PC-9 (cell line): ENCODE data around the gene MXD4. TPM values are rescaled to one million over a fixed set of nuclear protein-coding genes. Genes with fewer than 3 reads are reported as not detected.

Experiments used
- BruUV-seq: library from RNA; stranded (reverse); fragments of 400-500 nt; replicated peaks from 2 replicates; lab custom pipeline; 2021; lab: Mats Ljungman, UMichigan
- CTCF ChIA-PET: fragments of 300-600 bp; sonication (Branson Sonifier 250); formaldehyde crosslinking; loops from one replicate; lab custom pipeline; 2022; ENCODE audit warnings: antibody characterized with exemption; lab: Charles Lee
- POLR2A ChIA-PET: fragments of 300-600 bp; sonication (Branson Sonifier 250); formaldehyde crosslinking; loops from one replicate; lab custom pipeline; 2022; ENCODE audit warnings: antibody characterized with exemption; ENCODE audit not compliant: unreplicated experiment; lab: Charles Lee
- DNase-seq, 2 experiments: peaks; one replicate each; pipeline versions ENCODE4 v3.0.0 to v3.0.0-alpha.2; 2015 to 2022; ENCODE audit warnings: mixed read lengths in 1 of 2
- H2AFZ ChIP-seq: fragments of 200-600 bp; sonication (generic); 2 replicates; pipeline ENCODE4 v1.8.1; 2017; ENCODE audit warnings: antibody characterized with exemption
- H3F3A ChIP-seq: fragments of 200-600 bp; sonication (generic); 2 replicates; pipeline ENCODE4 v1.8.1; 2017; ENCODE audit warnings: antibody characterized with exemption, mild to moderate bottlenecking, low read depth; ENCODE audit not compliant: insufficient read depth
- H3K27ac ChIP-seq: fragments of 200-600 bp; sonication (generic); 2 replicates; pipeline ENCODE4 v1.6.1; 2016; ENCODE audit warnings: mixed run types
- H3K27me3 ChIP-seq: fragments of 200-600 bp; sonication (generic); 2 replicates; pipeline ENCODE4 v1.6.1; 2016; ENCODE audit warnings: low read depth, mixed run types; ENCODE audit not compliant: insufficient read depth
- H3K36me3 ChIP-seq: fragments of 200-600 bp; sonication (generic); 2 replicates; pipeline ENCODE4 v1.6.1; 2016; ENCODE audit warnings: low read depth, mixed run types
- H3K4me1 ChIP-seq: fragments of 200-600 bp; sonication (generic); replicated peaks from 2 replicates; pipeline ENCODE4 v1.6.1; 2016; ENCODE audit warnings: mixed run types; ENCODE audit not compliant: insufficient read depth
- H3K4me2 ChIP-seq: fragments of 200-600 bp; sonication (generic); 2 replicates; pipeline ENCODE4 v1.6.1; 2017; ENCODE audit warnings: mixed run types
- H3K4me3 ChIP-seq: fragments of 200-600 bp; sonication (generic); 2 replicates; pipeline ENCODE4 v1.6.1; 2016; ENCODE audit warnings: mixed run types
- H3K79me2 ChIP-seq: fragments of 200-600 bp; sonication (generic); 2 replicates; pipeline ENCODE4 v1.6.1; 2017; ENCODE audit warnings: low read depth, mixed run types
- H3K9me2 ChIP-seq: fragments of 200-600 bp; sonication (generic); 2 replicates; pipeline ENCODE4 v1.8.1; 2017; ENCODE audit warnings: mild to moderate bottlenecking; ENCODE audit not compliant: insufficient read depth
- H3K9me3 ChIP-seq: fragments of 200-600 bp; sonication (generic); 2 replicates; pipeline ENCODE4 v1.8.1; 2016; ENCODE audit warnings: low read depth; ENCODE audit not compliant: insufficient read depth
- H4K20me1 ChIP-seq: fragments of 200-600 bp; sonication (generic); 2 replicates; pipeline ENCODE4 v1.8.1; 2017; ENCODE audit not compliant: insufficient read depth
- EZH2 ChIP-seq: fragments of 200-600 bp; sonication (generic); IDR thresholded peaks from 2 replicates; pipeline ENCODE4 v1.8.0; 2017; ENCODE audit warnings: antibody characterized with exemption, low read depth
- intact Hi-C: fragments of 100-400 bp; cut with micrococcal nuclease; formaldehyde crosslinking; loops from one replicate; pipeline ENCODE4 v1.10.0; 2022; ENCODE audit not compliant: unreplicated experiment
- total RNA-seq: library from RNA; stranded (reverse); gene quantifications from 2 replicates; pipeline ENCODE4 v1.2.3, GENCODE V29; 2021
- TF ChIP-seq, protein P1 (sequence below): fragments of 200-600 bp; sonication (generic); conservative IDR thresholded peaks from 2 replicates; pipeline ENCODE4 v1.6.1; 2017; ENCODE audit warnings: mixed run types, antibody characterized with exemption, mild to moderate bottlenecking, moderate library complexity

The MXD4 gene
- total RNA-seq, 1 experiment from 2014 or later: 37.0 TPM

- TSS peak; percentile 47 for BruUV-seq
- H3K4me1 ChIP-seq: peaks cover 9% of the 10 kb centered on the region; the same call in 1 of the 2 replicates
- ChIA-PET POLR2A (no interaction called here), CTCF (no interaction called here)
- intact Hi-C loops: loop anchor here (5.0 kb wide), 1 partner anchor 207 kb away; the partner anchor contains the start of gene RNF4
- TF ChIP-seq, protein P1, sequence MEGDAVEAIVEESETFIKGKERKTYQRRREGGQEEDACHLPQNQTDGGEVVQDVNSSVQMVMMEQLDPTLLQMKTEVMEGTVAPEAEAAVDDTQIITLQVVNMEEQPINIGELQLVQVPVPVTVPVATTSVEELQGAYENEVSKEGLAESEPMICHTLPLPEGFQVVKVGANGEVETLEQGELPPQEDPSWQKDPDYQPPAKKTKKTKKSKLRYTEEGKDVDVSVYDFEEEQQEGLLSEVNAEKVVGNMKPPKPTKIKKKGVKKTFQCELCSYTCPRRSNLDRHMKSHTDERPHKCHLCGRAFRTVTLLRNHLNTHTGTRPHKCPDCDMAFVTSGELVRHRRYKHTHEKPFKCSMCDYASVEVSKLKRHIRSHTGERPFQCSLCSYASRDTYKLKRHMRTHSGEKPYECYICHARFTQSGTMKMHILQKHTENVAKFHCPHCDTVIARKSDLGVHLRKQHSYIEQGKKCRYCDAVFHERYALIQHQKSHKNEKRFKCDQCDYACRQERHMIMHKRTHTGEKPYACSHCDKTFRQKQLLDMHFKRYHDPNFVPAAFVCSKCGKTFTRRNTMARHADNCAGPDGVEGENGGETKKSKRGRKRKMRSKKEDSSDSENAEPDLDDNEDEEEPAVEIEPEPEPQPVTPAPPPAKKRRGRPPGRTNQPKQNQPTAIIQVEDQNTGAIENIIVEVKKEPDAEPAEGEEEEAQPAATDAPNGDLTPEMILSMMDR: no peak
- TF ChIP-seq EZH2: no peak
- no peak for DNase-seq
- H3K9me3 ChIP-seq: no peaks in the 10 kb centered on the region
- 0 out of 2 replicates have a peak, but pooled peaks cover 6% of the 10 kb centered on the region for H3K27me3 ChIP-seq
- H3F3A ChIP-seq: no peaks in the 10 kb centered on the region
- H3K79me2 ChIP-seq: no peaks in the 10 kb centered on the region
- H4K20me1 ChIP-seq: 0 out of 2 replicates have a peak, but pooled peaks cover 5% of the 10 kb centered on the region
- peak overlapping the region; percentile 95 for H3K4me2 ChIP-seq
- no peaks in the 10 kb centered on the region for H3K9me2 ChIP-seq
- no peaks in the 10 kb centered on the region for H3K36me3 ChIP-seq
- H3K4me3 ChIP-seq: peak overlapping the region; percentile 76; the same call in 1 of the 2 replicates
- H2AFZ ChIP-seq: peak overlapping the region; percentile 89
- no peak overlapping the region for H3K27ac ChIP-seq
Observed at GRCh38 chr4:2260344-2261109, 1.4 kb downstream of the MXD4 start.

GRCh38 chr4:2259541-2260343 lies 2.2 kb downstream of the MXD4 start:
- ChIA-PET CTCF (no interaction called here), POLR2A (no interaction called here)
- peaks cover 9% of the 10 kb centered on the region; the same call in 1 of the 2 replicates for H3K4me1 ChIP-seq
- H3K27ac ChIP-seq: no peak overlapping the region
- H3K9me3 ChIP-seq: no peaks in the 10 kb centered on the region
- no TSS peak for BruUV-seq
- no peak overlapping the region for H3K4me2 ChIP-seq
- no peak for TF ChIP-seq EZH2
- TF ChIP-seq, protein P1: no peak
- 0 out of 2 replicates have a peak, but pooled peaks cover 5% of the 10 kb centered on the region for H4K20me1 ChIP-seq
- H3K36me3 ChIP-seq: no peaks in the 10 kb centered on the region
- intact Hi-C loops: loop anchor here (5.0 kb wide), 1 partner anchor 208 kb away; the partner anchor contains the start of gene RNF4
- no peak overlapping the region for H3K4me3 ChIP-seq
- DNase-seq: no peak
- no peaks in the 10 kb centered on the region for H3K9me2 ChIP-seq
- no peaks in the 10 kb centered on the region for H3F3A ChIP-seq
- H3K79me2 ChIP-seq: no peaks in the 10 kb centered on the region
- H3K27me3 ChIP-seq: 0 out of 2 replicates have a peak, but pooled peaks cover 6% of the 10 kb centered on the region
- no peak overlapping the region for H2AFZ ChIP-seq

DNA sequence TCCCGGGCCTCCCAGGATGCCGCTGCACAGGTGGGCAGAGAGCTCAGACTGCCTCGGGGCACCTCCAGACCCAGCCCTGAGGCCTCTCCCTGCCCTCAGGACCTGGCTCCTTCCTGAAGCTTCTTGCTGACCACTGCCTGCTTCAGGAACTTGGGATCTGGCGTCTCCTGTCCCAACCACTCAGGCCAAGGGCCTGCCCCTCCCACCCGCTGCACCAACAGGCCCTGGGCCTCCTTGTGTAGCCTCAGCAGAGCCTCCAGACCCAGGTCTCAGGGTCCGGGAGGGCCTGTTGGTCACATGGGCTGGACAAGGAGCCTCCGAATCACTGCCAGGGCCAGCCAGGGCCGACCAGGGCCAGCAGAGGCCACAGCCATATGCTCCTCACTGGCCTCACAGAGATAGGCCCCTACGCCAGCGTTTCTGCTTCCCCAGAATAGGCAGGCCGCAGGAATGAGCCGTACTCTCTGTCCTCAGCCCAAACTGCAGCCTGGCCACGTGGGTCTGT lies 2.8 kb downstream of the MXD4 start:
- H4K20me1 ChIP-seq: 0 out of 2 replicates have a peak, but pooled peaks cover 5% of the 10 kb centered on the region
- DNase-seq: no peak
- H3K27me3 ChIP-seq: 0 out of 2 replicates have a peak, but pooled peaks cover 6% of the 10 kb centered on the region
- no peaks in the 10 kb centered on the region for H3K36me3 ChIP-seq
- no peak for TF ChIP-seq EZH2
- TF ChIP-seq, protein P1: no peak
- ChIA-PET CTCF (no interaction called here), POLR2A (no interaction called here)
- H2AFZ ChIP-seq: no peak overlapping the region
- intact Hi-C loops: no loop called here
- no peaks in the 10 kb centered on the region for H3K9me2 ChIP-seq
- H3K9me3 ChIP-seq: no peaks in the 10 kb centered on the region
- no peak overlapping the region for H3K4me3 ChIP-seq
- peaks cover 9% of the 10 kb centered on the region; the same call in 1 of the 2 replicates for H3K4me1 ChIP-seq
- H3K79me2 ChIP-seq: no peaks in the 10 kb centered on the region
- no peaks in the 10 kb centered on the region for H3F3A ChIP-seq
- no peak overlapping the region for H3K27ac ChIP-seq
- no TSS peak for BruUV-seq
- no peak overlapping the region for H3K4me2 ChIP-seq
